Esophagus muscularis mucosa (tissue), 4 donors: ENCODE data around the gene EXOC6B. TPM values are rescaled to one million over a fixed set of nuclear protein-coding genes. Genes with fewer than 3 reads are reported as not detected.

Experiments
- DNase-seq: peaks from one replicate; pipeline ENCODE4 v3.0.0-alpha.2; 2017; ENCODE audit errors: extremely low spot score
- H3K27ac ChIP-seq, 4 donors: fragments of 200-600 bp; sonication (generic); replicated peaks in 1 of 4; 1 replicate in 3 of 4; 2 replicates in 1 of 4; pipeline ENCODE4 v1.5.1; 2016 to 2019; ENCODE audit warnings: mild to moderate bottlenecking in 1 of 4
- H3K27me3 ChIP-seq, 4 donors: fragments of 200-600 bp; sonication (generic); one replicate each; pipeline versions ENCODE4 v1.5.1 to v1.6.0; 2016 to 2019
- H3K36me3 ChIP-seq, 4 donors: fragments of 200-600 bp; sonication (generic); one replicate each; pipeline ENCODE4 v1.5.1; 2016 to 2019
- H3K4me1 ChIP-seq, 4 donors: fragments of 200-600 bp; sonication (generic); one replicate each; pipeline ENCODE4 v1.5.1; 2016 to 2019
- H3K4me3 ChIP-seq, 4 donors: fragments of 200-600 bp; sonication (generic); 1 replicate in 2 of 4; 2 replicates in 2 of 4; pipeline ENCODE4 v1.5.1; 2016 to 2019; ENCODE audit warnings: mild to moderate bottlenecking in 4 of 4, moderate library complexity in 1 of 4
- H3K9me3 ChIP-seq, 4 donors: fragments of 200-600 bp; sonication (generic); 1 replicate in 3 of 4; 2 replicates in 1 of 4; pipeline ENCODE4 v1.5.1; 2016 to 2019
- EP300 ChIP-seq: sonication (generic); formaldehyde crosslinking; IDR thresholded peaks from one replicate; pipeline ENCODE4 v1.6.1; 2017; ENCODE audit warnings: antibody characterized with exemption
- POLR2A ChIP-seq: fragments of 450-650 bp; IDR thresholded peaks from one replicate; pipeline ENCODE4 v1.6.1; 2017; ENCODE audit warnings: antibody characterized with exemption, moderate library complexity, mild to moderate bottlenecking, low read depth
- POLR2AphosphoS5 ChIP-seq, 2 donors: sonication (generic); formaldehyde crosslinking; IDR thresholded peaks; one replicate each; pipeline ENCODE4 v1.6.1; 2017; ENCODE audit warnings: antibody characterized with exemption in 2 of 2
- WGBS: methylation state at CpG from one replicate; pipeline ENCODE4 v1.1.5; 2018; 5-methylcytosine and 5-hydroxymethylcytosine counted together
- intact Hi-C: fragments of 100-400 bp; cut with DNase I; formaldehyde crosslinking; loops from one replicate; pipeline ENCODE4 v1.15.1; 2023
- total RNA-seq, 4 donors: library from RNA; depleted of rRNA; stranded (reverse); fragments of >200 nt; gene quantifications; one replicate each; pipeline versions ENCODE4 v1.1.0 to v1.2.1, GENCODE V29; 2016
- TF ChIP-seq, protein P1 (sequence below), 3 experiments: fragments of 200-600 bp in 2 of 3; fragments of 450-650 bp in 1 of 3; sonication (generic) in 2 of 3; IDR thresholded peaks; one replicate each; pipeline ENCODE4 v1.5.1; 2017 to 2019; ENCODE audit warnings: antibody characterized with exemption in 3 of 3, mild to moderate bottlenecking in 2 of 3, moderate library complexity in 1 of 3

The EXOC6B gene
- total RNA-seq, 4 donors from 2014 or later: 24.5 to 45.9 (median 37.4) TPM

DNA sequence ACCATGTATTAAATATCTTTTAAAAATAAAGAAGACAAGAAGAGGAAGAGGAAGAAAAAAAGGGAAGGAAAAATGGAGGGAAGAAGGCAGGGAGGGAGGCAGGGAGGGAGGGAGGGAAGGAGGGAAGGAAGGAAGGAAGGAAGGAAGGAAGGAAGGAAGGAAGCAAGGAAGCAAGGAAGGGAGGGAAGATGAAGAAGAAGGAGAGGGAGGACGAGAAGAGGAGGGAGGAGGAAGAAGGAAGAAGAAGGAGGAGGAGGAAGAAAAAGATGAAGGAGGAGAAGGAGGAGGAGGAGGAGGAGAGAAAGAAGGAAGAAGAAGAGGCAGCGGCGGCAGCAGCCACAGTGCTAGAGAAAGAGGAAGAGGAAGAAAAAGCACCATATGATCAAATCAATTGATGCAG lies 189.6 kb downstream of the EXOC6B start:
- 77% methylated on average over 3 of the region's 3 CpGs for WGBS
- TF ChIP-seq EP300 (no peak), POLR2AphosphoS5 (IDR thresholded peaks at IDR 0.05) (no peak), POLR2A (no peak)
- TF ChIP-seq, protein P1, sequence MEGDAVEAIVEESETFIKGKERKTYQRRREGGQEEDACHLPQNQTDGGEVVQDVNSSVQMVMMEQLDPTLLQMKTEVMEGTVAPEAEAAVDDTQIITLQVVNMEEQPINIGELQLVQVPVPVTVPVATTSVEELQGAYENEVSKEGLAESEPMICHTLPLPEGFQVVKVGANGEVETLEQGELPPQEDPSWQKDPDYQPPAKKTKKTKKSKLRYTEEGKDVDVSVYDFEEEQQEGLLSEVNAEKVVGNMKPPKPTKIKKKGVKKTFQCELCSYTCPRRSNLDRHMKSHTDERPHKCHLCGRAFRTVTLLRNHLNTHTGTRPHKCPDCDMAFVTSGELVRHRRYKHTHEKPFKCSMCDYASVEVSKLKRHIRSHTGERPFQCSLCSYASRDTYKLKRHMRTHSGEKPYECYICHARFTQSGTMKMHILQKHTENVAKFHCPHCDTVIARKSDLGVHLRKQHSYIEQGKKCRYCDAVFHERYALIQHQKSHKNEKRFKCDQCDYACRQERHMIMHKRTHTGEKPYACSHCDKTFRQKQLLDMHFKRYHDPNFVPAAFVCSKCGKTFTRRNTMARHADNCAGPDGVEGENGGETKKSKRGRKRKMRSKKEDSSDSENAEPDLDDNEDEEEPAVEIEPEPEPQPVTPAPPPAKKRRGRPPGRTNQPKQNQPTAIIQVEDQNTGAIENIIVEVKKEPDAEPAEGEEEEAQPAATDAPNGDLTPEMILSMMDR (IDR thresholded peaks at IDR 0.05): no peak
- Histone ChIP-seq H3K9me3 (no peaks in the 10 kb centered on the region), H3K27ac (no peak overlapping the region), H3K4me1 (no peaks in the 10 kb centered on the region), H3K4me3 (no peak overlapping the region), H3K36me3 (no peaks in the 10 kb centered on the region), H3K27me3 (no peaks in the 10 kb centered on the region)
- intact Hi-C loops: no loop called here
- DNase-seq: no peak

DNA sequence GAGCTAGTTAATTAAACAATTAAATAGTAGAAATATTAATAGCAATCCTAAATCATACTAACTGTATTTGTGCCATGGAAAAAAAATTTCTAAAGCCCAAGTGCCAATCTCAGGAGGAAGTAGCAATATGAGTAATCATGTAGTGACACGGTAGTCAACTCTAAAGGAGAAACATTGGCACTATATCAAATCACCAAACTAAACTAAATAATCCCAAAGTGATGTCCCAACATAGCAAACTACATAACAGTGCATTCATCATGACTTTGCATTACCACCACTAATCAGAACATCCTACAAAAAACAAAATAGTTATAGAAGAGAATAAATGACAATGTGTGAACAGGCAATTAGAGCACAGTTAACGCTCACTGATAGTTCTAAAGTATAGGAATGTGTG lies 195.1 kb downstream of the EXOC6B start:
- no peak overlapping the region for H3K27ac ChIP-seq
- WGBS: 73% methylated on average over 2 of the region's 2 CpGs
- DNase-seq: no peak
- H3K36me3 ChIP-seq: no peaks in the 10 kb centered on the region
- intact Hi-C loops: no loop called here
- no peak overlapping the region for H3K4me3 ChIP-seq
- no peaks in the 10 kb centered on the region for H3K27me3 ChIP-seq
- TF ChIP-seq, protein P1 (IDR thresholded peaks at IDR 0.05): no peak
- no peak for TF ChIP-seq POLR2A
- no peak for TF ChIP-seq POLR2AphosphoS5 (IDR thresholded peaks at IDR 0.05)
- no peak for TF ChIP-seq EP300
- no peaks in the 10 kb centered on the region for H3K9me3 ChIP-seq
- H3K4me1 ChIP-seq: peaks cover 0 to 21% (median 0%) of the 10 kb centered on the region in 4 donors

DNA sequence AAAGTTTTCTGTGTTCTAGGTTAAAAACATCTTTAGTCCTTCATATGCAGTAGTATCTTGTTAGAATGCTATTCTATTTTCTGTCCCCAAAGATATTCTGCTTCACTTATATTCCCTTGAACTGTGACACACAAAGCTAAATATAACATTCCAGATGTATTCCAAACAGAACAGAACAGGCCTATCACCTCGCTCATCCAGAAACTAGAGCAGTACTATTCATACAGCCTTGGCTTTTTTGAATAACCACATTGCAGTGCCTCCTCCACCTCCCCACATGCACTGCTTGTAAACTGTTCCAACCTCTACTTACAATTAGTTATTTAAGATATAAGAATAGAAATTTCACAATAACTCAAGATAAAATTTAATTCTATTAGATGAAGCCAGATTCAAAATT lies 196.8 kb downstream of the EXOC6B start:
- TF ChIP-seq POLR2A: no peak
- TF ChIP-seq, protein P1 (IDR thresholded peaks at IDR 0.05): no peak
- no peak for TF ChIP-seq EP300
- no peak for TF ChIP-seq POLR2AphosphoS5 (IDR thresholded peaks at IDR 0.05)
- intact Hi-C loops: no loop called here
- Histone ChIP-seq H3K4me3 (no peak overlapping the region), H3K27ac (no peak overlapping the region), H3K36me3 (no peaks in the 10 kb centered on the region), H3K27me3 (no peaks in the 10 kb centered on the region), H3K4me1 (peaks cover 0 to 21% (median 0%) of the 10 kb centered on the region in 4 donors), H3K9me3 (no peaks in the 10 kb centered on the region)
- WGBS: 79% methylated on average over 1 of the region's 1 CpG
- DNase-seq: no peak

DNA sequence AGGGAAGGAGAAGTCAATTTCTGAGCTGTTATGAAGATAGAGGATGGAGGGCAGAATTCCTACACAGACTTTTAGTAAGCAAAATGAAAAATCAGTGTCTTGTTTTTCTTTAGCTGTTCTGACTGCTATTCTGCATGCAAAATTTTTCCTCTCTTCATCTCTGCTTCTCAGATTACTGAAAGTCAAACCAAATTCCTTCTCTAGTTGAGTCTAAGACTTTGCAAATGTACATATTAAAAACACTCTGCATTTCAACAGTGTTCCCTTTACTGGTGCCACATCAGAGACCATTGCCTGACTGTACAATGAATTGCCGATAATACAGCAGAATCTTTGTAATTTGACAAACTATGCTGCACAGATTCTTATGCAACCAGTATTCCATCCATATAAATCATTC lies 198.8 kb downstream of the EXOC6B start:
- Histone ChIP-seq H3K36me3 (no peaks in the 10 kb centered on the region), H3K4me1 (peaks cover 0 to 21% (median 0%) of the 10 kb centered on the region in 4 donors)
- 100% methylated on average over 1 of the region's 1 CpG for WGBS

More for the DNA sequence above, 198.8 kb downstream of the EXOC6B start:
- Histone ChIP-seq H3K27ac (no peak overlapping the region), H3K27me3 (no peaks in the 10 kb centered on the region), H3K9me3 (no peaks in the 10 kb centered on the region), H3K4me3 (no peak overlapping the region)
- DNase-seq: no peak
- intact Hi-C loops: no loop called here
- TF ChIP-seq, protein P1 (IDR thresholded peaks at IDR 0.05): no peak
- no peak for TF ChIP-seq EP300
- TF ChIP-seq POLR2AphosphoS5 (IDR thresholded peaks at IDR 0.05): no peak
- TF ChIP-seq POLR2A: no peak
